ENCODE results near the gene FYB2.

FYB2 gene

GRCh38 chr1:56814205-56814604 is 5.0 kb downstream of the FYB2 start:
- Histone ChIP-seq H3K36me3 (ENCODE audit: insufficient read depth, low read length) (no peaks in the 10 kb centered on the region), H3K9me3 (ENCODE audit: low read length) (no peaks in the 10 kb centered on the region), H3K4me3 (ENCODE audit: low read depth in 1 of 2, low read length in 2 of 2) (no peak overlapping the region), H3K9ac (ENCODE audit: low read length) (no peak overlapping the region), H3K4me1 (ENCODE audit: insufficient read depth, low read length) (no peaks in the 10 kb centered on the region), H3K27ac (ENCODE audit: low read depth, low read length) (no peak overlapping the region), H3K27me3 (ENCODE audit: control insufficient read depth in 1 of 2, insufficient read depth in 2 of 2, low read length in 2 of 2) (no peaks in the 10 kb centered on the region)

GRCh38 chr1:56811331-56811730 is 7.9 kb downstream of the FYB2 start:
- Histone ChIP-seq H3K27me3 (ENCODE audit: control insufficient read depth in 1 of 2, insufficient read depth in 2 of 2, low read length in 2 of 2) (no peaks in the 10 kb centered on the region), H3K9me3 (ENCODE audit: low read length) (no peaks in the 10 kb centered on the region), H3K36me3 (ENCODE audit: insufficient read depth, low read length) (no peaks in the 10 kb centered on the region), H3K4me1 (ENCODE audit: insufficient read depth, low read length) (no peaks in the 10 kb centered on the region), H3K9ac (ENCODE audit: low read length) (no peak overlapping the region), H3K27ac (ENCODE audit: low read depth, low read length) (no peak overlapping the region), H3K4me3 (ENCODE audit: low read depth in 1 of 2, low read length in 2 of 2) (no peak overlapping the region)

GRCh38 chr1:56808410-56808809 is 10.8 kb downstream of the FYB2 start:
- no peaks in the 10 kb centered on the region for H3K9me3 ChIP-seq (ENCODE audit: low read length)
- no peaks in the 10 kb centered on the region for H3K27me3 ChIP-seq (ENCODE audit: control insufficient read depth in 1 of 2, insufficient read depth in 2 of 2, low read length in 2 of 2)
- H3K9ac ChIP-seq (ENCODE audit: low read length) = no peak overlapping the region
- H3K27ac ChIP-seq (ENCODE audit: low read depth, low read length) = no peak overlapping the region
- no peak overlapping the region for H3K4me3 ChIP-seq (ENCODE audit: low read depth in 1 of 2, low read length in 2 of 2)
- H3K36me3 ChIP-seq (ENCODE audit: insufficient read depth, low read length) = no peaks in the 10 kb centered on the region
- no peaks in the 10 kb centered on the region for H3K4me1 ChIP-seq (ENCODE audit: insufficient read depth, low read length)

DNA sequence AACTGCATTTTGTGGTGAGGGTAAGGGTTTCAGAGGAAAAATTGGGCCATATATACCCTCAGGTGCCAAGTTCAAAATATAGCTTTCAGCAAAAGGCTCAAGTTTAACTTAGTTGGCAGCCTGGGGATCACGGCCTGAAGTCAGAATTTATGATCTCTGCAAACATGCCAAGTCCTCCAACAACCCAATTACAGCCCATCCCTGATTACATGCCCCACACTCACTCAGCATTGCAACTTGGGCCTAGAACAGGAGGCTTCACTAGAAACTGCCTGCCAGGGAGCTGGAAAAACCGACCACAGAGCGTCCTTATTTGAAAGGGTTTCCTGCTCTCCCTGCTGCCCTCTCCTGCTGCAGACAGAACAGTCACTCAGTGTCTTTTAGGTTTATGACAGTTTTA is 12.4 kb downstream of the FYB2 start:
- Histone ChIP-seq H3K4me1 (ENCODE audit: insufficient read depth, low read length) (no peaks in the 10 kb centered on the region), H3K9me3 (ENCODE audit: low read length) (no peaks in the 10 kb centered on the region), H3K9ac (ENCODE audit: low read length) (no peak overlapping the region), H3K27me3 (ENCODE audit: control insufficient read depth in 1 of 2, insufficient read depth in 2 of 2, low read length in 2 of 2) (no peaks in the 10 kb centered on the region), H3K4me3 (ENCODE audit: low read depth in 1 of 2, low read length in 2 of 2) (no peak overlapping the region), H3K27ac (ENCODE audit: low read depth, low read length) (no peak overlapping the region), H3K36me3 (ENCODE audit: insufficient read depth, low read length) (no peaks in the 10 kb centered on the region)

DNA sequence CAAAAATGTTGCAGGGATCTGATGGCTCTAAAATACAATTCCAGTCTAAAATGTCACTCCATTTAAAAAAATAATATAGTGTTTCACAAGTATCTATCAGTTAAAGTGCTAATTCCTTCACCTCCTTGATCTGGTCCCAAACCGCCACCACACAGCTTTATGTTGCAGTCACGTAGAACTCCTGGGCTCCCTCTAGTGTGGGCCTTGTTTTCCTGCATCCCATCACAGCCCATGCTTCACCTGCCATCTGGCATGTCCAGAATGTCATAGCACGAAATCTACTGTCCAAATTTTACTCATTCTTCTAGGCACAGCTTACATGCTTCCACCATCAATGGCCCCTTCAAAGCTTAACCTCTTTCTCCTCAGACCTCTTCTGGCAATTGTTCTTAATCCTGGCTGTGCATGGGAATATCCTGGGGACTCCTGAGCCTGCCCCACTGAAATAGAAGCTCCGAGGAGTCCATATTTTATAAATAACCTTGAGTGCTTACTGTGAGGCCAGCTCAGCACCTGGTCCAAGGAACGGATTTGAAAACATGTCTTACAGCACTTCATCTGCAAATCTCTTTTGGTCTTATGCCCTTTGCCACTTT is 15.5 kb downstream of the FYB2 start:
- Histone ChIP-seq H3K4me1 (ENCODE audit: insufficient read depth, low read length) (peaks cover 5% of the 10 kb centered on the region), H3K4me3 (ENCODE audit: low read depth in 1 of 2, low read length in 2 of 2) (no peak overlapping the region), H3K9me3 (ENCODE audit: low read length) (no peaks in the 10 kb centered on the region), H3K9ac (ENCODE audit: low read length) (no peak overlapping the region), H3K27ac (ENCODE audit: low read depth, low read length) (no peak overlapping the region), H3K36me3 (ENCODE audit: insufficient read depth, low read length) (no peaks in the 10 kb centered on the region), H3K27me3 (ENCODE audit: control insufficient read depth in 1 of 2, insufficient read depth in 2 of 2, low read length in 2 of 2) (no peaks in the 10 kb centered on the region)

- H3K27me3 ChIP-seq (ENCODE audit: control insufficient read depth in 1 of 2, insufficient read depth in 2 of 2, low read length in 2 of 2) = no peaks in the 10 kb centered on the region
- no peak overlapping the region for H3K27ac ChIP-seq (ENCODE audit: low read depth, low read length)
- no peaks in the 10 kb centered on the region for H3K36me3 ChIP-seq (ENCODE audit: insufficient read depth, low read length)
- no peak overlapping the region for H3K9ac ChIP-seq (ENCODE audit: low read length)
- no peak overlapping the region for H3K4me3 ChIP-seq (ENCODE audit: low read depth in 1 of 2, low read length in 2 of 2)
- H3K9me3 ChIP-seq (ENCODE audit: low read length) = no peaks in the 10 kb centered on the region
- H3K4me1 ChIP-seq (ENCODE audit: insufficient read depth, low read length) = peaks cover 5% of the 10 kb centered on the region
Measured at GRCh38 chr1:56799605-56800400, 19.4 kb downstream of the FYB2 start.

DNA sequence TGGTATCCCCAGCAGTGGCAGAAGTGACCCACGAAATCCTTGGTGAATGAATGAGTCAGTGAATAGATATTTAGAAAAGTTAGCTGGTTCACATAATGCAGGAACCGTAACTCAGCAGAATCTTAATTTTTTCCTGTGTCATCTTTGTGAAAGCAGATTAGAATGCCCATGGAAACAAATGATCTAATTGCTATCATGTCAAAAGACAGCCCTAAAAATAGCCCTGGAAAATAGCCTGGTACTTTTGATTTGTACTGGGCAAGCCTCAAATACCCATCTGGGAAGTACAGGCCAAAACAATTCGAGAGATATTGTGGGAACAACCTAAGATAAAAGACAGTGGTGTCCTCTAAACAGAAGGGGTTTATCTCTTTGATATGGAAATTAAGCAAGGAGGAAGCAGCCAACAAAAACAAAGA is 21.1 kb downstream of the FYB2 start:
- Histone ChIP-seq H3K27me3 (ENCODE audit: control insufficient read depth in 1 of 2, insufficient read depth in 2 of 2, low read length in 2 of 2) (no peaks in the 10 kb centered on the region), H3K4me3 (ENCODE audit: low read depth in 1 of 2, low read length in 2 of 2) (no peak overlapping the region)

DNA sequence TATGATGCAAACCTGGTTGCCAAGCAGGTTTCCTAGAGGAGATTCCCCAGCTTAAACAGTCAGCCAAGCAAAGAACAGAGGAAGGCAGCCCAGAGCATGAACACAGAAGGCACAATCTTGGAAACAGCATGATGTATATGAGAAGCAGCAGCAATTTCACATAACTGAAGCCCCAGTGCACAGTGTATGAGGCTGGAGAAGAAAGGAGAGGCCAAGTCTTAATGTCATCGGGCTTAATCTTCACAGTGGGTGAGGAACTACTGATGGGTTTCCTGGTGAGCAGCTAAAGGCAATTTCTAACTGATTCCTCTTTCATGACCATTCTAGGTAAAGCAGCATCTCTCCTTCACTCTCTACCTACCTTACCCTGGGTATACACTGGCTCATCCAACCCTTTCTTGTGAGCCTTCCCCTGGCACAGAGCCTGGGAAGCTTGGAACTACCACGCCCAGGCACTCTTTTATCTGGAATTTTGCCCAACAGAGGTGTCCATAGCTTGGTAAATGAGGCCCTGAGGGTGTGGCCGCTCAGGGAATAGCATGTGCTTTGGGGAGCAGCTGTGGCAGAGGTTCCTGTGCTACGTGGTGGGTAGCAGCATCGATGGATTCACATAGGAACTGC is 22.0 kb downstream of the FYB2 start:
- Histone ChIP-seq H3K9ac (ENCODE audit: low read length) (no peak overlapping the region), H3K4me3 (ENCODE audit: low read depth in 1 of 2, low read length in 2 of 2) (no peak overlapping the region), H3K9me3 (ENCODE audit: low read length) (no peaks in the 10 kb centered on the region), H3K36me3 (ENCODE audit: insufficient read depth, low read length) (no peaks in the 10 kb centered on the region), H3K27me3 (ENCODE audit: control insufficient read depth in 1 of 2, insufficient read depth in 2 of 2, low read length in 2 of 2) (no peaks in the 10 kb centered on the region), H3K4me1 (ENCODE audit: insufficient read depth, low read length) (peaks cover 5% of the 10 kb centered on the region), H3K27ac (ENCODE audit: low read depth, low read length) (no peak overlapping the region)

More for the DNA sequence above, 21.1 kb downstream of the FYB2 start:
- Histone ChIP-seq H3K9ac (ENCODE audit: low read length) (no peak overlapping the region), H3K4me1 (ENCODE audit: insufficient read depth, low read length) (peaks cover 5% of the 10 kb centered on the region), H3K9me3 (ENCODE audit: low read length) (no peaks in the 10 kb centered on the region), H3K27ac (ENCODE audit: low read depth, low read length) (no peak overlapping the region), H3K36me3 (ENCODE audit: insufficient read depth, low read length) (no peaks in the 10 kb centered on the region)

GRCh38 chr1:56795870-56796269 is 23.3 kb downstream of the FYB2 start:
- Histone ChIP-seq H3K27me3 (ENCODE audit: control insufficient read depth in 1 of 2, insufficient read depth in 2 of 2, low read length in 2 of 2) (no peaks in the 10 kb centered on the region), H3K4me1 (ENCODE audit: insufficient read depth, low read length) (peaks cover 5% of the 10 kb centered on the region), H3K36me3 (ENCODE audit: insufficient read depth, low read length) (no peaks in the 10 kb centered on the region), H3K4me3 (ENCODE audit: low read depth in 1 of 2, low read length in 2 of 2) (no peak overlapping the region), H3K27ac (ENCODE audit: low read depth, low read length) (no peak overlapping the region), H3K9ac (ENCODE audit: low read length) (no peak overlapping the region), H3K9me3 (ENCODE audit: low read length) (no peaks in the 10 kb centered on the region)

- Histone ChIP-seq H3K27ac (ENCODE audit: low read depth, low read length) (no peak overlapping the region), H3K9ac (ENCODE audit: low read length) (no peak overlapping the region), H3K36me3 (ENCODE audit: insufficient read depth, low read length) (no peaks in the 10 kb centered on the region), H3K4me3 (ENCODE audit: low read depth in 1 of 2, low read length in 2 of 2) (no peak overlapping the region), H3K9me3 (ENCODE audit: low read length) (no peaks in the 10 kb centered on the region), H3K4me1 (ENCODE audit: insufficient read depth, low read length) (no peaks in the 10 kb centered on the region), H3K27me3 (ENCODE audit: control insufficient read depth in 1 of 2, insufficient read depth in 2 of 2, low read length in 2 of 2) (no peaks in the 10 kb centered on the region)
Measured at GRCh38 chr1:56790036-56790435, 29.2 kb downstream of the FYB2 start.

DNA sequence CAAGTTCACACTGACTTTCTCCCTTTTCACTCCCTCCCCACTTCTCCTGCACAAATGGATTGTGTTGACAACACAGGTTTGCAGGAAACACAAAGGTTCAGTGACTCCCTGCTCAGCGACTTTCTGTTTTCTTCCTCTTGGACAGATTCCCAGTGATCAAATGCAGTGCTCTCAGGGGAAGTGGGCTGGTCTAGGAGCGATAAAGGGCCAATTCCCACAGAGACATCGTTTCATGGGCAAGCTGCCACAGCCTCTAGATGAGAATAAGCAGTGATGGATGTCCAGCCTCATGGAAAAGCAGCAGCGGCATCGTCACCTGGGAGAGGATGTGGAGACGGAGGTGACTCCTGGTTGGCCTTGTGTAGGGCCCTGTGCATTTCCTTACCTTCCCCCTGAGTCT is 30.6 kb downstream of the FYB2 start:
- Histone ChIP-seq H3K4me1 (ENCODE audit: insufficient read depth, low read length) (no peaks in the 10 kb centered on the region), H3K27ac (ENCODE audit: low read depth, low read length) (no peak overlapping the region)

More for the DNA sequence above, 30.6 kb downstream of the FYB2 start:
- Histone ChIP-seq H3K27me3 (ENCODE audit: control insufficient read depth in 1 of 2, insufficient read depth in 2 of 2, low read length in 2 of 2) (no peaks in the 10 kb centered on the region), H3K9ac (ENCODE audit: low read length) (no peak overlapping the region), H3K9me3 (ENCODE audit: low read length) (no peaks in the 10 kb centered on the region), H3K36me3 (ENCODE audit: insufficient read depth, low read length) (no peaks in the 10 kb centered on the region), H3K4me3 (ENCODE audit: low read depth in 1 of 2, low read length in 2 of 2) (no peak overlapping the region)
